ENCODE data around the gene ABCE1.

ABCE1 gene

GRCh38 chr4:145177511-145177905 is 79.4 kb downstream of the ABCE1 start:
- DNase-seq (ENCODE audit: low spot score), result no peak

DNA sequence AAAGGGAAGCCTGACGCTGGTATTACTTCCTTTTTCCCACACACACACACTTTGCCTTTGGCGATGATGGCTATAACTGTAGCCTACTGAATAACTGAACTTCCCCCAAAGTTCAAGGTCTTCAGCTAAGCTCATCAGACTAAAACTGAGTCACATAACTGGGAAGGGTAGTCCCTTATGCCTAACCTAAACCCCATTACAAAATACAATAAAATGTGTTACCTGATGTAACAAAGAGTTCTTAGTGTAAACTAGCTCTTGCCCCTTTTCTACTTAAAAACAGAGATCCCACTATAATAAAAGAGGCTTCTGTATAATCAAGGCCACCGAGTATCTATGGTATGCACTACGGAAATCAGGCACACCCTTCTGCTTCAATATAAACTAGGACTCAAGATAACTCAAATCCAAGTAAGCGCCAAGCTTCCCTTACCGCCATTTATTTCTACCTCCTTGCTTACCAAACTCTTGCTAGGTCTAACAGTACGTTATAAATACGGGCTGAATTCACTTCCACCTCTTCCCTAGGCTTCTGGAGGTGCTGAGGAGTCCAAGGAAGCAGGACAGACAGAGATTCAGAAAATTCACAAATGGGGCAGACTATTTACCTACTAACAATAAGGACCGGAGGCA is 79.9 kb downstream of the ABCE1 start:
- DNase-seq (ENCODE audit: low spot score), result no peak

DNA sequence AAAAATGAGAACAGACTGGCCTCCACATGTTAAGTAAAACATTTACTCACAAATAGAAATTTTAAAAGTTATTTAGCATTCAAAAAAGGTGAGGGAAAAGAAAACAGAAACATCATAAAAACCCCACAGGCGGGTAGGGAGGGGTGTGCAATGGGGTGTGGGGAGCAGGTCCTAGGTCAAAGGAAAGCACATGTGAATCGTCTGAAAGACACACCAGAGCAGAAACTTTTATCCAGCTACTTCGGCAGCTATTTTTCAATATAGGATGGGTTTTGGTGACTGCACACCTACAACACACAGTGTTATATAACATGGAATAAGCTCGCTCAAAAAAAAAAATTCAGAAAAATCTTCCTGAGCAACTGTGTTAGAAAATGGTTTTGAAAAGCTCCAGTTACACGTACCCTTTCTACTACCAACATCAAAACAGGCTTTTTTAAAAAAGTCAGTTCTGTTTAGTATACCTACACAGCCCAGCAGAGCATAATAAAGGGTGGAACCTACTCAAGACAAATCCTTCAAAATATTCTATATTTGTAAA is 80.7 kb downstream of the ABCE1 start:
- peak; percentile 28 for DNase-seq (ENCODE audit: low spot score)
